C4-2B (cell line): ENCODE data around the gene COMMD1.

Source experiments
- H3K27ac ChIP-seq: fragments of 450-650 bp; 2 replicates; pipeline ENCODE4 v1.5.1; 2017
- CTCF ChIP-seq: fragments of 450-650 bp; conservative IDR thresholded peaks from 2 replicates; pipeline ENCODE4 v1.5.1; 2017; ENCODE audit warnings: mild to moderate bottlenecking
- ZFX ChIP-seq: fragments of 450-650 bp; IDR thresholded peaks from 2 replicates; pipeline ENCODE4 v1.6.1; 2017

Gene COMMD1

GRCh38 chr2:62181843-62182242, 276.4 kb downstream of the COMMD1 start:
- TF ChIP-seq CTCF (no peak), ZFX (no peak)
- no peak overlapping the region for H3K27ac ChIP-seq

GRCh38 chr2:62184512-62185230, 279.2 kb downstream of the COMMD1 start:
- no peak overlapping the region for H3K27ac ChIP-seq
- TF ChIP-seq ZFX (no peak), CTCF (no peak)
